HEK293 (cell line): ENCODE measurements around the gene KCNMB1.

Experiments used
- CTCF ChIA-PET: fragments of 350-600 bp; formaldehyde crosslinking; extraction: SDS; loops from one replicate; lab custom pipeline; 2021; ENCODE audit warnings: antibody characterized with exemption; lab: Yijun Ruan, JAX
- POLR2A ChIA-PET: fragments of 300-600 bp; formaldehyde crosslinking; extraction: SDS; loops from one replicate; lab custom pipeline; 2020; ENCODE audit warnings: antibody characterized with exemption, inconsistent platforms; lab: Yijun Ruan, JAX
- H3K27ac ChIP-seq: fragments of 200-500 bp; sonication (Bioruptor generic); 2 replicates; pipeline ENCODE4 v1.5.1; 2014; ENCODE audit warnings: low read depth, low read length, control low read depth, inconsistent platforms; ENCODE audit errors: extremely low read depth
- H3K36me3 ChIP-seq, 2 experiments: fragments of 200-500 bp in 1 of 2; sonication (Bioruptor generic) in 1 of 2; 1 replicate in 1 of 2; 2 replicates in 1 of 2; pipeline ENCODE4 v1.5.1; 2014 to 2017; ENCODE audit warnings: inconsistent platforms in 2 of 2, low read length in 2 of 2; ENCODE audit not compliant: control insufficient read depth in 2 of 2, insufficient read depth in 1 of 2
- H3K4me1 ChIP-seq: fragments of 200-500 bp; sonication (Bioruptor generic); 2 replicates; pipeline ENCODE4 v1.5.1; 2014; ENCODE audit warnings: mild to moderate bottlenecking, low read length, inconsistent platforms; ENCODE audit not compliant: control insufficient read depth, insufficient read depth
- H3K4me3 ChIP-seq: 2 replicates; pipeline ENCODE4 v1.5.1; 2011; ENCODE audit warnings: low read depth, mild to moderate bottlenecking, control low read depth, low read length, moderate library complexity
- H3K9me3 ChIP-seq: fragments of 200-500 bp; sonication (Bioruptor generic); 2 replicates; pipeline ENCODE4 v1.5.1; 2014; ENCODE audit warnings: low read depth, low read length, inconsistent platforms; ENCODE audit not compliant: control insufficient read depth, insufficient read depth
- FEZF1 ChIP-seq: fragments of 450-650 bp; formaldehyde crosslinking; IDR thresholded peaks from 2 replicates; pipeline ENCODE4 v1.5.1; 2016; ENCODE audit warnings: missing biosample characterization, missing genetic modification characterization
- HOXD13 ChIP-seq: sonication (generic); formaldehyde crosslinking; IDR thresholded peaks from 2 replicates; pipeline ENCODE4 v1.8.0; 2022; ENCODE audit warnings: missing genetic modification reagents, borderline replicate concordance
- MZF1 ChIP-seq: fragments of 450-650 bp; formaldehyde crosslinking; IDR thresholded peaks from 2 replicates; pipeline ENCODE4 v1.5.1; 2017; ENCODE audit warnings: missing biosample characterization, missing genetic modification characterization, borderline replicate concordance
- SP3 ChIP-seq: fragments of 450-650 bp; formaldehyde crosslinking; IDR thresholded peaks from 2 replicates; pipeline ENCODE4 v1.5.1; 2016; ENCODE audit warnings: missing biosample characterization, missing genetic modification characterization
- SP7 ChIP-seq: fragments of 450-650 bp; formaldehyde crosslinking; IDR thresholded peaks from 2 replicates; pipeline ENCODE4 v1.5.1; 2016; ENCODE audit warnings: missing biosample characterization, missing genetic modification characterization
- TCF7L2 ChIP-seq: IDR thresholded peaks from 2 replicates; pipeline ENCODE4 v1.6.1; 2011; ENCODE audit warnings: low read depth, mild to moderate bottlenecking, inconsistent platforms, low read length, moderate library complexity, borderline replicate concordance
- ZBTB1 ChIP-seq: fragments of 450-650 bp; formaldehyde crosslinking; IDR thresholded peaks from 2 replicates; pipeline ENCODE4 v1.5.1; 2016; ENCODE audit warnings: missing biosample characterization, missing genetic modification characterization
- ZFP3 ChIP-seq: fragments of 450-650 bp; formaldehyde crosslinking; IDR thresholded peaks from 2 replicates; pipeline ENCODE4 v1.5.1; 2016; ENCODE audit warnings: low read depth, missing biosample characterization, missing genetic modification characterization
- ZNF114 ChIP-seq: fragments of 450-650 bp; formaldehyde crosslinking; IDR thresholded peaks from 2 replicates; pipeline ENCODE4 v1.5.0; 2017; ENCODE audit warnings: missing biosample characterization, missing genetic modification characterization
- ZNF16 ChIP-seq: fragments of 450-650 bp; formaldehyde crosslinking; IDR thresholded peaks from 2 replicates; pipeline ENCODE4 v1.5.1; 2016; ENCODE audit warnings: low read depth, missing biosample characterization, missing genetic modification characterization
- ZNF184 ChIP-seq: fragments of 450-650 bp; IDR thresholded peaks from 2 replicates; pipeline ENCODE4 v1.5.1; 2018; ENCODE audit warnings: missing biosample characterization, mild to moderate bottlenecking, missing genetic modification characterization
- ZNF221 ChIP-seq: fragments of 450-650 bp; formaldehyde crosslinking; IDR thresholded peaks from 2 replicates; pipeline ENCODE4 v1.5.1; 2017; ENCODE audit warnings: missing biosample characterization, missing genetic modification characterization, borderline replicate concordance
- ZNF311 ChIP-seq: fragments of 450-650 bp; formaldehyde crosslinking; IDR thresholded peaks from 2 replicates; pipeline ENCODE4 v1.5.1; 2017; ENCODE audit warnings: missing biosample characterization, missing genetic modification characterization, borderline replicate concordance
- ZNF354C ChIP-seq: fragments of 450-650 bp; formaldehyde crosslinking; IDR thresholded peaks from 2 replicates; pipeline ENCODE4 v1.5.1; 2016; ENCODE audit warnings: missing biosample characterization, missing genetic modification characterization, low read depth, borderline replicate concordance
- ZNF366 ChIP-seq: fragments of 450-650 bp; formaldehyde crosslinking; conservative IDR thresholded peaks from 2 replicates; pipeline ENCODE4 v1.5.1; 2016; ENCODE audit warnings: missing biosample characterization, missing genetic modification characterization
- ZNF521 ChIP-seq: fragments of 450-650 bp; formaldehyde crosslinking; IDR thresholded peaks from 2 replicates; pipeline ENCODE4 v1.5.1; 2017; ENCODE audit warnings: missing biosample characterization, mild to moderate bottlenecking, missing genetic modification characterization
- ZNF548 ChIP-seq: fragments of 450-650 bp; formaldehyde crosslinking; IDR thresholded peaks from 2 replicates; pipeline ENCODE4 v1.5.1; 2016; ENCODE audit warnings: missing biosample characterization, missing genetic modification characterization
- ZNF549 ChIP-seq: fragments of 450-650 bp; IDR thresholded peaks from 2 replicates; pipeline ENCODE4 v1.5.1; 2018; ENCODE audit warnings: missing biosample characterization, missing genetic modification characterization, mild to moderate bottlenecking, inconsistent platforms, moderate library complexity
- ZNF558 ChIP-seq: fragments of 450-650 bp; formaldehyde crosslinking; IDR thresholded peaks from 2 replicates; pipeline ENCODE4 v1.5.1; 2016; ENCODE audit warnings: missing biosample characterization, missing genetic modification characterization
- ZNF785 ChIP-seq: fragments of 450-650 bp; formaldehyde crosslinking; IDR thresholded peaks from 2 replicates; pipeline ENCODE4 v1.5.1; 2016; ENCODE audit warnings: missing biosample characterization, missing genetic modification characterization
- TF ChIP-seq, protein P1 (sequence below): fragments of 450-650 bp; formaldehyde crosslinking; IDR thresholded peaks from 2 replicates; pipeline ENCODE4 v1.5.1; 2016; ENCODE audit warnings: missing biosample characterization, missing genetic modification characterization
- TF ChIP-seq, protein P2 (sequence below): fragments of 450-650 bp; formaldehyde crosslinking; IDR thresholded peaks from 2 replicates; pipeline ENCODE4 v1.5.1; 2016; ENCODE audit warnings: missing biosample characterization, missing genetic modification characterization
- TF ChIP-seq, protein P3 (sequence below): fragments of 450-650 bp; formaldehyde crosslinking; IDR thresholded peaks from 2 replicates; pipeline ENCODE4 v1.5.1; 2017; ENCODE audit warnings: missing biosample characterization, missing genetic modification characterization
- TF ChIP-seq, protein P4 (sequence below): fragments of 450-650 bp; formaldehyde crosslinking; optimal IDR thresholded peaks from 2 replicates; pipeline ENCODE3; 2016; ENCODE audit warnings: missing biosample characterization, mild to moderate bottlenecking, missing genetic modification characterization
- TF ChIP-seq, protein P5 (sequence below): fragments of 450-650 bp; formaldehyde crosslinking; IDR thresholded peaks from 2 replicates; pipeline ENCODE4 v1.5.1; 2016; ENCODE audit warnings: missing biosample characterization, missing genetic modification characterization

KCNMB1 gene

DNA sequence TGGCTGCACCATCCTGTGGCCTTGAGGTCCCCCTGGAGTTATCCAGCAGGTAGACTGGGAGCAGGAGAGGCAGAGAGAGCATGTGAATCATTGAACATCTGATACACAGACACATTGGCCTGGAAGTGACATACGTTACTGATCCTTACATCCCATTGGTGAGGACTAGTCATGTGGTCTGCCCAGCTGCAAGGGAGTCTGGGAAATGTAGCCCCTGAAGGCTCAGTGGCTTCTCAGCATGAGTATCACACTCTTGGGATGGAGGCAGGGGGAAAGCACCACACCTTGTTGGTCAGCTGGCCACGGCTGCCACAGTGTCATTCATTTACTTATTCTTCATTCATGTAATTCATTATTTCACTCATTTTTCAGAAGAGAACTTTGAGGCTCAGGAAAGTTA lies 13.3 kb upstream of the KCNMB1 start:
- Histone ChIP-seq H3K4me1 (no peaks in the 10 kb centered on the region), H3K9me3 (no peaks in the 10 kb centered on the region), H3K36me3 (no peaks in the 10 kb centered on the region), H3K4me3 (no peak overlapping the region), H3K27ac (no peak overlapping the region)
- TF ChIP-seq FEZF1 (tag by site-specific recombination) (no peak), TCF7L2 (no peak), MZF1 (tag by site-specific recombination) (no peak), ZNF785 (tag by site-specific recombination) (no peak), HOXD13 (CRISPR knock-in tag) (no peak), ZNF354C (tag by site-specific recombination) (no peak), ZNF558 (no peak), ZFP3 (tag by site-specific recombination) (no peak), ZNF549 (no peak), ZNF114 (no peak)
- TF ChIP-seq, protein P1, sequence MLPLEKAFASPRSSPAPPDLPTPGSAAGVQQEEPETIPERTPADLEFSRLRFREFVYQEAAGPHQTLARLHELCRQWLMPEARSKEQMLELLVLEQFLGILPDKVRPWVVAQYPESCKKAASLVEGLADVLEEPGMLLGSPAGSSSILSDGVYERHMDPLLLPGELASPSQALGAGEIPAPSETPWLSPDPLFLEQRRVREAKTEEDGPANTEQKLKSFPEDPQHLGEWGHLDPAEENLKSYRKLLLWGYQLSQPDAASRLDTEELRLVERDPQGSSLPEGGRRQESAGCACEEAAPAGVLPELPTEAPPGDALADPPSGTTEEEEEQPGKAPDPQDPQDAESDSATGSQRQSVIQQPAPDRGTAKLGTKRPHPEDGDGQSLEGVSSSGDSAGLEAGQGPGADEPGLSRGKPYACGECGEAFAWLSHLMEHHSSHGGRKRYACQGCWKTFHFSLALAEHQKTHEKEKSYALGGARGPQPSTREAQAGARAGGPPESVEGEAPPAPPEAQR, result no peak
- TF ChIP-seq, protein P2, sequence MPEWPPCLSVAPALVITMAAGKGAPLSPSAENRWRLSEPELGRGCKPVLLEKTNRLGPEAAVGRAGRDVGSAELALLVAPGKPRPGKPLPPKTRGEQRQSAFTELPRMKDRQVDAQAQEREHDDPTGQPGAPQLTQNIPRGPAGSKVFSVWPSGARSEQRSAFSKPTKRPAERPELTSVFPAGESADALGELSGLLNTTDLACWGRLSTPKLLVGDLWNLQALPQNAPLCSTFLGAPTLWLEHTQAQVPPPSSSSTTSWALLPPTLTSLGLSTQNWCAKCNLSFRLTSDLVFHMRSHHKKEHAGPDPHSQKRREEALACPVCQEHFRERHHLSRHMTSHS (tag by site-specific recombination), result no peak
- ChIA-PET POLR2A (no interaction called here), CTCF (interaction anchor here (0.5 kb wide), 1 partner anchor 16 kb away, joined by 3 read pairs; no protein-coding TSS in a partner anchor)

DNA sequence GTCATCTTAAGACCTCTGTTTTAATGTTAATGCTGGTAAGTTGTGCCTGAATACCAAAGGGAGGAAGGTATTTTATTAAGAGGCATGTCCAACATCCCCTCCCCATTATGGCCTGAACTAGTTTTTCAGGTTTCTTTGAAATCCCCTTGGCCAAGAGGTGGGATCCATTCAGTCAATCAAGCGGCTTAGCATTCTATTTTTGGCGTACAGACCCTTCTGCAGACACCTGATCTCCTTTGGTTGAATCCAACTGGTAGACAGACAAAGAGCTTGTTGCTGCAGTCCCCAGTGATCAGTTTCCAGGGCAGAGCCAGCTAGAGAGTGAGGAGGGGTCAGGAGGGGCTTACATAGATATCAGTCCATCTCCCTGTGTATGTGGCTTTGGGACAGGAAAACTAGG lies 7.9 kb upstream of the KCNMB1 start:
- POLR2A ChIA-PET, result no interaction called here
- Histone ChIP-seq H3K4me3 (no peak overlapping the region), H3K36me3 (no peaks in the 10 kb centered on the region)
- no peak for TF ChIP-seq ZNF311 (tag by site-specific recombination)
- TF ChIP-seq, protein P3, sequence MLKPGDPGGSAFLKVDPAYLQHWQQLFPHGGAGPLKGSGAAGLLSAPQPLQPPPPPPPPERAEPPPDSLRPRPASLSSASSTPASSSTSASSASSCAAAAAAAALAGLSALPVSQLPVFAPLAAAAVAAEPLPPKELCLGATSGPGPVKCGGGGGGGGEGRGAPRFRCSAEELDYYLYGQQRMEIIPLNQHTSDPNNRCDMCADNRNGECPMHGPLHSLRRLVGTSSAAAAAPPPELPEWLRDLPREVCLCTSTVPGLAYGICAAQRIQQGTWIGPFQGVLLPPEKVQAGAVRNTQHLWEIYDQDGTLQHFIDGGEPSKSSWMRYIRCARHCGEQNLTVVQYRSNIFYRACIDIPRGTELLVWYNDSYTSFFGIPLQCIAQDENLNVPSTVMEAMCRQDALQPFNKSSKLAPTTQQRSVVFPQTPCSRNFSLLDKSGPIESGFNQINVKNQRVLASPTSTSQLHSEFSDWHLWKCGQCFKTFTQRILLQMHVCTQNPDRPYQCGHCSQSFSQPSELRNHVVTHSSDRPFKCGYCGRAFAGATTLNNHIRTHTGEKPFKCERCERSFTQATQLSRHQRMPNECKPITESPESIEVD (tag by site-specific recombination), result no peak
- no peak for TF ChIP-seq ZNF221 (tag by site-specific recombination)
- TF ChIP-seq ZNF184 (tag by site-specific recombination), result no peak
- TF ChIP-seq, protein P4, sequence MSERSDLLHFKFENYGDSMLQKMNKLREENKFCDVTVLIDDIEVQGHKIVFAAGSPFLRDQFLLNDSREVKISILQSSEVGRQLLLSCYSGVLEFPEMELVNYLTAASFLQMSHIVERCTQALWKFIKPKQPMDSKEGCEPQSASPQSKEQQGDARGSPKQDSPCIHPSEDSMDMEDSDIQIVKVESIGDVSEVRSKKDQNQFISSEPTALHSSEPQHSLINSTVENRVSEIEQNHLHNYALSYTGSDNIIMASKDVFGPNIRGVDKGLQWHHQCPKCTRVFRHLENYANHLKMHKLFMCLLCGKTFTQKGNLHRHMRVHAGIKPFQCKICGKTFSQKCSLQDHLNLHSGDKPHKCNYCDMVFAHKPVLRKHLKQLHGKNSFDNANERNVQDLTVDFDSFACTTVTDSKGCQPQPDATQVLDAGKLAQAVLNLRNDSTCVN (tag by site-specific recombination), result no peak
- no peak for TF ChIP-seq ZNF548
- no peak for TF ChIP-seq SP7 (tag by site-specific recombination)
- no peak for TF ChIP-seq SP3 (tag by site-specific recombination)
- TF ChIP-seq ZNF366 (tag by site-specific recombination), result no peak
- TF ChIP-seq ZNF521 (tag by site-specific recombination), result no peak
- no peak for TF ChIP-seq ZBTB1 (tag by site-specific recombination)
- no peak for TF ChIP-seq ZNF16
- TF ChIP-seq, protein P5, sequence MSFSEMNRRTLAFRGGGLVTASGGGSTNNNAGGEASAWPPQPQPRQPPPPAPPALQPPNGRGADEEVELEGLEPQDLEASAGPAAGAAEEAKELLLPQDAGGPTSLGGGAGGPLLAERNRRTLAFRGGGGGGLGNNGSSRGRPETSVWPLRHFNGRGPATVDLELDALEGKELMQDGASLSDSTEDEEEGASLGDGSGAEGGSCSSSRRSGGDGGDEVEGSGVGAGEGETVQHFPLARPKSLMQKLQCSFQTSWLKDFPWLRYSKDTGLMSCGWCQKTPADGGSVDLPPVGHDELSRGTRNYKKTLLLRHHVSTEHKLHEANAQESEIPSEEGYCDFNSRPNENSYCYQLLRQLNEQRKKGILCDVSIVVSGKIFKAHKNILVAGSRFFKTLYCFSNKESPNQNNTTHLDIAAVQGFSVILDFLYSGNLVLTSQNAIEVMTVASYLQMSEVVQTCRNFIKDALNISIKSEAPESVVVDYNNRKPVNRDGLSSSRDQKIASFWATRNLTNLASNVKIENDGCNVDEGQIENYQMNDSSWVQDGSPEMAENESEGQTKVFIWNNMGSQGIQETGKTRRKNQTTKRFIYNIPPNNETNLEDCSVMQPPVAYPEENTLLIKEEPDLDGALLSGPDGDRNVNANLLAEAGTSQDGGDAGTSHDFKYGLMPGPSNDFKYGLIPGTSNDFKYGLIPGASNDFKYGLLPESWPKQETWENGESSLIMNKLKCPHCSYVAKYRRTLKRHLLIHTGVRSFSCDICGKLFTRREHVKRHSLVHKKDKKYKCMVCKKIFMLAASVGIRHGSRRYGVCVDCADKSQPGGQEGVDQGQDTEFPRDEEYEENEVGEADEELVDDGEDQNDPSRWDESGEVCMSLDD (tag by site-specific recombination), result no peak
- TF ChIP-seq, all 188 proteins: peak for 0
- H3K4me1 ChIP-seq, result peaks cover 3% of the 10 kb centered on the region; the same call in 1 of the 2 replicates
- H3K9me3 ChIP-seq, result no peaks in the 10 kb centered on the region
- no peak overlapping the region for H3K27ac ChIP-seq
- CTCF ChIA-PET, result interaction anchor here (0.7 kb wide), 1 partner anchor 239 kb away, joined by 3 read pairs; no protein-coding TSS in a partner anchor
